Fibroblast of lung (primary cell): ENCODE measurements around the gene SUPT3H.

Experiments
- EZH2 ChIP-seq: IDR thresholded peaks from 2 replicates; pipeline ENCODE4 v1.5.1; 2012; ENCODE audit warnings: low read length, control low read depth, mild to moderate bottlenecking; ENCODE audit errors: missing control alignments
- TF ChIP-seq, protein P1 (sequence below), 2 donors: IDR thresholded peaks in 1 of 2; conservative IDR thresholded peaks in 1 of 2; 1 replicate in 1 of 2; 2 replicates in 1 of 2; pipeline ENCODE4 v1.5.1; 2011 to 2012; ENCODE audit warnings: low read length in 2 of 2, control low read depth in 1 of 2, inconsistent platforms in 1 of 2, low read depth in 1 of 2, mild to moderate bottlenecking in 1 of 2

DNA sequence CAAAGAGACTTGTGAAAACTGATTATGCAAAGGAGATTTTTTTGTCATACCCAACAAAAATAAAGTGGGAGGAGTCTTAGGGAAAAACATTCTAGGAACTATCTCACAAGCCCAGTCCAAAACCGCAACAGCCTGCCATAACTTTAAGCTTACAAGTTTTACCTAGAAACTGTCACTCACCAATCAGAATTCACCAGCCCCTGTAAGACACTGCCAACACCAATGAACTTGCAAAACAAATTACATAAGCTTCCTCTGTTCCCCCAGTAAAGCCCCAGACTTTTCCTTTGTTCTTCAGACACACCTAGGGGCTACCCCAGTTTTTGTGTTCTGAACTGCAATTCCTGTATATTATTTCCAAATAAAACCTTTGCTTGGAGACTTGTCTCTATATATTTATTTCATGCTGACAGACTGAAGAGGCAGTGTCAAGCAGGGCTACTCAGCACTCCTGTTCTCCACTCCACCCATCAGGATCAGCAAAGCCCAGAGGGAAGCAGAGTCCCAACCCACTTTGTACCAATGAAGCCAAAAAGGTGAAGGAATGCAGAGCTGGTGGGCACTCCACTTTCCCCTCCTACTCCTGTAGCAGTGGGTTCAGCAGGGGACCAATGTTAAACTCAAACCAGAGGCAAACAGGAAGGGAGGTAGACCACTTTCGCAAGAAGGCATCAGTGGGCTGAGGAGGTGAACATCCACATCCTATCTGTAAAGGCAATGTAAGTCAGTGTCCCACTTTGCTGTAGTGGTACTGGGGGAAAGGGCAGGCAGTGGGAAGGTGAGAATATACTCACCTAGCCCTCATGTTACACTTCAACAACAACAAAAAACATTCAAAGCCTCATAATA lies 192.1 kb downstream of the SUPT3H start:
- TF ChIP-seq, protein P1, sequence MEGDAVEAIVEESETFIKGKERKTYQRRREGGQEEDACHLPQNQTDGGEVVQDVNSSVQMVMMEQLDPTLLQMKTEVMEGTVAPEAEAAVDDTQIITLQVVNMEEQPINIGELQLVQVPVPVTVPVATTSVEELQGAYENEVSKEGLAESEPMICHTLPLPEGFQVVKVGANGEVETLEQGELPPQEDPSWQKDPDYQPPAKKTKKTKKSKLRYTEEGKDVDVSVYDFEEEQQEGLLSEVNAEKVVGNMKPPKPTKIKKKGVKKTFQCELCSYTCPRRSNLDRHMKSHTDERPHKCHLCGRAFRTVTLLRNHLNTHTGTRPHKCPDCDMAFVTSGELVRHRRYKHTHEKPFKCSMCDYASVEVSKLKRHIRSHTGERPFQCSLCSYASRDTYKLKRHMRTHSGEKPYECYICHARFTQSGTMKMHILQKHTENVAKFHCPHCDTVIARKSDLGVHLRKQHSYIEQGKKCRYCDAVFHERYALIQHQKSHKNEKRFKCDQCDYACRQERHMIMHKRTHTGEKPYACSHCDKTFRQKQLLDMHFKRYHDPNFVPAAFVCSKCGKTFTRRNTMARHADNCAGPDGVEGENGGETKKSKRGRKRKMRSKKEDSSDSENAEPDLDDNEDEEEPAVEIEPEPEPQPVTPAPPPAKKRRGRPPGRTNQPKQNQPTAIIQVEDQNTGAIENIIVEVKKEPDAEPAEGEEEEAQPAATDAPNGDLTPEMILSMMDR (conservative IDR thresholded peaks at IDR 0.05 in 1 of 2, IDR thresholded peaks at IDR 0.05 in 1 of 2; ENCODE audit: low read depth in 1 of 2, low read length in 2 of 2) = no peak
- no peak for TF ChIP-seq EZH2
